HCT116 (cell line): ENCODE results near the gene RPL19. TPM values are rescaled to one million over a fixed set of nuclear protein-coding genes. Genes with fewer than 3 reads are reported as not detected.

Experiments used
- ATAC-seq: fragments of 200-7000 bp; cut with Tn5 transposase; 2 replicates; pipeline ENCODE4 v1.9.1; 2020; ENCODE audit warnings: mild to moderate bottlenecking, moderate library complexity
- BruUV-seq: library from RNA; stranded (reverse); fragments of 400-500 nt; replicated peaks from 2 replicates; lab custom pipeline; 2021; lab: Mats Ljungman, UMichigan
- CTCF ChIA-PET: fragments of 300-600 bp; sonication (Branson Sonifier 250); formaldehyde crosslinking; loops from one replicate; lab custom pipeline; 2021; ENCODE audit warnings: antibody characterized with exemption; lab: Charles Lee
- POLR2A ChIA-PET: fragments of 300-600, 350-600 bp; sonication (Branson Sonifier 250); formaldehyde crosslinking; loops from one replicate; lab custom pipeline; 2021; ENCODE audit warnings: antibody characterized with exemption; lab: Charles Lee
- RAD21 ChIA-PET, 2 experiments: fragments of 300-600 bp; sonication (Branson Sonifier 250); formaldehyde crosslinking; loops; one replicate each; lab custom pipeline; 2023; ENCODE audit warnings: low total read pairs in 2 of 2; ENCODE audit not compliant: uncharacterized antibody in 2 of 2, unreplicated experiment in 2 of 2, low non-redundant PET in 1 of 2; lab: Charles Lee
- DNase-seq: peaks from one replicate; pipeline ENCODE4 v3.0.0-alpha.2; 2010; ENCODE audit warnings: low read depth, low spot score
- H2AFZ ChIP-seq: fragments of 200-600 bp; shearing (Covaris generic), sonication (generic); 2 replicates; pipeline ENCODE4 v1.6.1; 2017; ENCODE audit warnings: low read depth, mixed run types, mixed read lengths, antibody characterized with exemption, low read length; ENCODE audit not compliant: poor library complexity, severe bottlenecking
- H3K27ac ChIP-seq: 2 replicates; pipeline ENCODE4 v1.5.1; 2012; ENCODE audit warnings: low read depth, low read length
- H3K27me3 ChIP-seq: fragments of 200-600 bp; sonication (generic); 2 replicates; pipeline ENCODE4 v1.6.1; 2016; ENCODE audit warnings: mixed run types, low read length, mixed read lengths; ENCODE audit not compliant: insufficient read depth
- H3K36me3 ChIP-seq, 2 experiments: fragments of 200-500 bp in 1 of 2; fragments of 200-600 bp in 1 of 2; sonication (Bioruptor generic) in 1 of 2; sonication (generic) in 1 of 2; 2 replicates each; pipeline versions ENCODE4 v1.5.1 to v1.6.1; 2014 to 2016; ENCODE audit warnings: low read length in 2 of 2, inconsistent platforms in 1 of 2, mixed read lengths in 1 of 2, mixed run types in 1 of 2; ENCODE audit not compliant: insufficient read depth in 2 of 2, control insufficient read depth in 1 of 2
- H3K4me1 ChIP-seq, 2 experiments: fragments of 200-600 bp in 1 of 2; sonication (generic) in 1 of 2; 2 replicates each; pipeline versions ENCODE4 v1.5.1 to v1.6.1; 2012 to 2017; ENCODE audit warnings: low read length in 2 of 2, inconsistent platforms in 1 of 2, mild to moderate bottlenecking in 1 of 2, mixed read lengths in 1 of 2, mixed run types in 1 of 2, moderate library complexity in 1 of 2; ENCODE audit not compliant: insufficient read depth in 2 of 2, control insufficient read depth in 1 of 2
- H3K4me2 ChIP-seq: fragments of 200-600 bp; sonication (generic); 2 replicates; pipeline ENCODE4 v1.6.1; 2017; ENCODE audit warnings: mixed run types, low read length, mixed read lengths
- H3K4me3 ChIP-seq, 2 experiments: fragments of 200-600 bp in 1 of 2; sonication (generic) in 1 of 2; replicated peaks in 1 of 2; 2 replicates each; pipeline ENCODE4 v1.5.1; 2011 to 2016; ENCODE audit warnings: low read length in 2 of 2, control low read depth in 1 of 2, low read depth in 1 of 2, mild to moderate bottlenecking in 1 of 2, mixed read lengths in 1 of 2, mixed run types in 1 of 2
- H3K79me2 ChIP-seq: fragments of 200-600 bp; sonication (generic); 2 replicates; pipeline ENCODE4 v1.6.1; 2017; ENCODE audit warnings: mild to moderate bottlenecking, mixed run types, low read length, moderate library complexity, mixed read lengths; ENCODE audit not compliant: insufficient read depth
- H3K9ac ChIP-seq: fragments of 200-600 bp; sonication (generic); 2 replicates; pipeline ENCODE4 v1.6.1; 2016; ENCODE audit warnings: low read length, mixed read lengths
- H3K9me2 ChIP-seq: fragments of 200-600 bp; sonication (generic), shearing (Covaris generic); 2 replicates; pipeline ENCODE4 v1.6.1; 2017; ENCODE audit warnings: mixed run types, mild to moderate bottlenecking, moderate library complexity; ENCODE audit not compliant: insufficient read depth
- H3K9me3 ChIP-seq, 2 experiments: fragments of 200-500 bp in 1 of 2; fragments of 200-600 bp in 1 of 2; sonication (Bioruptor generic) in 1 of 2; sonication (generic) in 1 of 2; 2 replicates each; pipeline ENCODE4 v1.6.1; 2014 to 2017; ENCODE audit warnings: low read length in 2 of 2, mixed read lengths in 2 of 2, inconsistent platforms in 1 of 2, low read depth in 1 of 2, mild to moderate bottlenecking in 1 of 2, mixed run types in 1 of 2, moderate library complexity in 1 of 2; ENCODE audit not compliant: control insufficient read depth in 1 of 2, insufficient read depth in 1 of 2
- H4K20me1 ChIP-seq: fragments of 200-600 bp; sonication (generic), shearing (Covaris generic); 2 replicates; pipeline ENCODE4 v1.6.1; 2017; ENCODE audit warnings: mixed run types, mild to moderate bottlenecking, moderate library complexity; ENCODE audit not compliant: insufficient read depth
- CEBPB ChIP-seq: IDR thresholded peaks from 2 replicates; pipeline ENCODE4 v1.6.1; 2012; ENCODE audit warnings: low read depth
- EZH2phosphoT487 ChIP-seq: fragments of 200-600 bp; IDR thresholded peaks from 2 replicates; pipeline ENCODE4 v1.6.1; 2018; ENCODE audit warnings: antibody characterized with exemption, borderline replicate concordance
- FOSL1 ChIP-seq: IDR thresholded peaks from 2 replicates; pipeline ENCODE4 v1.6.1; 2012; ENCODE audit warnings: low read depth
- JUND ChIP-seq: IDR thresholded peaks from 2 replicates; pipeline ENCODE4 v1.6.1; 2012
- MAX ChIP-seq: IDR thresholded peaks from 2 replicates; pipeline ENCODE4 v1.6.1; 2012
- POLR2A ChIP-seq: IDR thresholded peaks from 2 replicates; pipeline ENCODE4 v1.7.0; 2011; ENCODE audit warnings: borderline replicate concordance; ENCODE audit not compliant: insufficient read depth, insufficient read length; ENCODE audit errors: extremely low read depth
- RAD21 ChIP-seq: IDR thresholded peaks from 2 replicates; pipeline ENCODE4 v1.6.1; 2012; ENCODE audit warnings: low read depth, mild to moderate bottlenecking
- REST ChIP-seq: IDR thresholded peaks from 2 replicates; pipeline ENCODE4 v1.6.1; 2012; ENCODE audit warnings: low read depth
- SRF ChIP-seq: IDR thresholded peaks from 2 replicates; pipeline ENCODE4 v1.6.1; 2012; ENCODE audit warnings: low read depth
- TCF7L2 ChIP-seq: IDR thresholded peaks from 2 replicates; pipeline ENCODE4 v1.7.0; 2011; ENCODE audit warnings: borderline replicate concordance, inconsistent platforms; ENCODE audit not compliant: insufficient read depth, insufficient read length; ENCODE audit errors: extremely low read depth
- YY1 ChIP-seq: IDR thresholded peaks from 2 replicates; pipeline ENCODE4 v1.6.1; 2011; ENCODE audit warnings: low read length, low read depth, moderate library complexity, mild to moderate bottlenecking; ENCODE audit not compliant: insufficient replicate concordance; ENCODE audit errors: extremely low read depth
- intact Hi-C: fragments of 100-400 bp; cut with micrococcal nuclease; formaldehyde crosslinking; loops from 2 replicates; pipeline ENCODE4 v1.10.0; 2022
- total RNA-seq: library from RNA; stranded (reverse); gene quantifications from one replicate; pipeline ENCODE4 v1.2.1, GENCODE V29; 2021; ENCODE audit not compliant: unreplicated experiment
- TF ChIP-seq, protein P1 (sequence below): IDR thresholded peaks from 2 replicates; pipeline ENCODE4 v1.6.1; 2012

RPL19 gene
- total RNA-seq, 1 experiment from 2014 or later, result 2,276 TPM

DNA sequence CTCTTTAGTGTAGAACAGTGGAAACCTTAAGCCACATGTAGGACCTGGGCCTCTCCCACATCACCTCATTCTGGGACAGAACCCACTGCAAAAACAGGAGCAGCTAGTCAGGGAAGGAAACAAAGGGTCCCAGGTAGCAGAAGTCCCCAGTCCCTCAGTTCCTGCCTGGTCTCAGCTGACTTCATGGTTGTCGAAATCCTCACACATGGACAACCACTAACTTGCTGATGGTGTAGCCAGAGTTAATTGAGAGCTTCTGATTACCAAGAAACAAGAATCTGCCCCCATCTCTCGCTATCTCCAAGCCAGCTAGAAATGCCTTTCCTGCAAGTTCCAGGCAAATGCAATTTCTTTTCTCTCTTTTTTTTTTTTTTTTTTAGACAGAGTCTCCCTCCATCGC lies 30.6 kb upstream of the RPL19 start:
- intact Hi-C loops, result no loop called here
- BruUV-seq, result no TSS peak
- DNase-seq (no peak), ATAC-seq (no peak)
- POLR2A ChIA-PET, result no interaction called here
- Histone ChIP-seq H3K36me3 (no peaks in the 10 kb centered on the region), H3K79me2 (no peaks in the 10 kb centered on the region), H3K4me2 (no peak overlapping the region), H3K27ac (no peak overlapping the region), H3K9ac (no peak overlapping the region), H2AFZ (no peak overlapping the region), H3K9me2 (no peaks in the 10 kb centered on the region), H3K9me3 (no peaks in the 10 kb centered on the region), H3K4me3 (no peak overlapping the region), H4K20me1 (no peaks in the 10 kb centered on the region)
- CTCF ChIA-PET, result no interaction called here
- RAD21 ChIA-PET, result no interaction called here
- no peak for TF ChIP-seq EZH2phosphoT487
- no peak for TF ChIP-seq POLR2A
- no peak for TF ChIP-seq SRF
- TF ChIP-seq JUND, result no peak
- no peak for TF ChIP-seq YY1
- TF ChIP-seq, protein P1, sequence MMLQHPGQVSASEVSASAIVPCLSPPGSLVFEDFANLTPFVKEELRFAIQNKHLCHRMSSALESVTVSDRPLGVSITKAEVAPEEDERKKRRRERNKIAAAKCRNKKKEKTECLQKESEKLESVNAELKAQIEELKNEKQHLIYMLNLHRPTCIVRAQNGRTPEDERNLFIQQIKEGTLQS, result no peak
- TF ChIP-seq RAD21, result no peak
- no peak for TF ChIP-seq TCF7L2
- no peak for TF ChIP-seq FOSL1
- TF ChIP-seq MAX, result no peak
- TF ChIP-seq REST, result no peak
- no peak for TF ChIP-seq CEBPB
- TF ChIP-seq, all 23 proteins: peak for 0
- peaks cover under 1 to 8% of the 10 kb centered on the region in 2 experiments; a peak in 3 of 4 replicates for H3K4me1 ChIP-seq
- H3K27me3 ChIP-seq, result no peaks in the 10 kb centered on the region
